ENCODE measurements around the gene MB21D2.

- TF ChIP-seq CTCF (IDR thresholded peaks at IDR 0.05 in 8 of 11, conservative IDR thresholded peaks at IDR 0.05 in 3 of 11) (no peak), POLR2AphosphoS5 (IDR thresholded peaks at IDR 0.05) (no peak), POLR2A (IDR thresholded peaks at IDR 0.05) (no peak)
Measured at GRCh38 chr3:192929755-192930547, 12.3 kb upstream of the MB21D2 start.
